Middle frontal gyrus (tissue), 1 donor: ENCODE data around the gene MAP2K5.

Experiments
- DNase-seq: peaks from one replicate; pipeline ENCODE4 v3.0.0-alpha.2; 2015; ENCODE audit warnings: low spot score; ENCODE audit errors: extremely low spot score

The MAP2K5 gene

GRCh38 chr15:67835297-67836133, 293.0 kb downstream of the MAP2K5 start:
- no peak for DNase-seq

GRCh38 chr15:67836134-67836455, 293.6 kb downstream of the MAP2K5 start:
- DNase-seq = no peak

GRCh38 chr15:67836477-67836876, 294.0 kb downstream of the MAP2K5 start:
- DNase-seq = no peak

GRCh38 chr15:67836955-67837354, 294.5 kb downstream of the MAP2K5 start:
- no peak for DNase-seq

- no peak for DNase-seq
These were observed 296.4 kb downstream of the MAP2K5 start for GRCh38 chr15:67838789-67839332.

- DNase-seq = no peak
These were observed 297.0 kb downstream of the MAP2K5 start for GRCh38 chr15:67839499-67839928.

GRCh38 chr15:67839929-67840748, 297.6 kb downstream of the MAP2K5 start, which contains the start of gene RNU6-1:
Gene RNU6-1 (minus strand): TSS chr15:67840045.
- DNase-seq = peak; percentile 83

GRCh38 chr15:67840749-67841512, 298.4 kb downstream of the MAP2K5 start:
- DNase-seq = no peak

GRCh38 chr15:67841513-67841762, 298.9 kb downstream of the MAP2K5 start:
- no peak for DNase-seq

GRCh38 chr15:67843092-67843501, 300.6 kb downstream of the MAP2K5 start:
- DNase-seq = no peak

GRCh38 chr15:67843571-67844387, 301.3 kb downstream of the MAP2K5 start:
- no peak for DNase-seq

GRCh38 chr15:67845974-67846373, 303.5 kb downstream of the MAP2K5 start:
- no peak for DNase-seq

GRCh38 chr15:67849538-67849937, 307.0 kb downstream of the MAP2K5 start:
- no peak for DNase-seq

GRCh38 chr15:67850336-67850735, 307.8 kb downstream of the MAP2K5 start:
- no peak for DNase-seq

GRCh38 chr15:67850994-67851571, 308.6 kb downstream of the MAP2K5 start:
- DNase-seq = no peak

- DNase-seq = no peak
These were observed 309.9 kb downstream of the MAP2K5 start for GRCh38 chr15:67852418-67852817.

GRCh38 chr15:67853454-67853853, 311.0 kb downstream of the MAP2K5 start:
- DNase-seq = no peak

GRCh38 chr15:67854358-67854757, 311.9 kb downstream of the MAP2K5 start:
- DNase-seq = no peak

GRCh38 chr15:67855842-67856241, 313.3 kb downstream of the MAP2K5 start:
- DNase-seq = no peak
